ENCODE measurements around the gene TMEM52.

GRCh38 chr1:1966071-1966740 lies 47.1 kb upstream of the TMEM52 start:
- TF ChIP-seq CTCF (conservative IDR thresholded peaks at IDR 0.05; ENCODE audit: low read depth, low read length) = no peak
- no peak for TF ChIP-seq EZH2 (IDR thresholded peaks at IDR 0.05; ENCODE audit: borderline replicate concordance, low read depth, low read length, poor library complexity, severe bottlenecking)

Measured in A673 (cell line).